PC-3 (cell line): ENCODE data around the gene TREML1. TPM values are rescaled to one million over a fixed set of nuclear protein-coding genes. Genes with fewer than 3 reads are reported as not detected.
A peak's percentile ranks its signal among the peaks of the same experiment; 100 is the strongest.

ENCODE experiments used
- ATAC-seq: fragments of 200-7000 bp; cut with Tn5 transposase; 2 replicates; pipeline ENCODE4 v1.9.1; 2020; ENCODE audit warnings: mild to moderate bottlenecking, moderate library complexity
- BruUV-seq: library from RNA; stranded (reverse); fragments of 400-500 nt; replicated peaks from 2 replicates; lab custom pipeline; 2021; lab: Mats Ljungman, UMichigan
- CTCF ChIA-PET: fragments of 300-600 bp; sonication (Branson Sonifier 250); formaldehyde crosslinking; loops from one replicate; lab custom pipeline; 2022; ENCODE audit warnings: antibody characterized with exemption; lab: Charles Lee
- POLR2A ChIA-PET: fragments of 300-600 bp; sonication (Branson Sonifier 250); formaldehyde crosslinking; loops from one replicate; lab custom pipeline; 2022; ENCODE audit warnings: antibody characterized with exemption; ENCODE audit not compliant: unreplicated experiment; lab: Charles Lee
- DNase-seq: peaks from one replicate; pipeline ENCODE4 v3.0.0-alpha.2; 2015
- H2AFZ ChIP-seq: fragments of 300-600 bp; sonication (generic); 2 replicates; pipeline ENCODE4 v1.6.0; 2016; ENCODE audit warnings: antibody characterized with exemption, low read length
- H3F3A ChIP-seq: fragments of 300-600 bp; sonication (generic); one replicate; pipeline ENCODE4 v1.6.0; 2017; ENCODE audit warnings: antibody characterized with exemption, low read length, control low read depth, mild to moderate bottlenecking; ENCODE audit not compliant: unreplicated experiment
- H3K27ac ChIP-seq: fragments of 300-600 bp; sonication (generic); 2 replicates; pipeline ENCODE4 v1.5.1; 2016; ENCODE audit warnings: mild to moderate bottlenecking, low read length
- H3K27me3 ChIP-seq: fragments of 300-600 bp; sonication (generic); 2 replicates; pipeline ENCODE4 v1.6.1; 2016; ENCODE audit warnings: low read length, mixed read lengths
- H3K36me3 ChIP-seq: fragments of 300-600 bp; sonication (generic); 2 replicates; pipeline ENCODE4 v1.6.1; 2016; ENCODE audit warnings: low read depth, mixed run types, low read length, mixed read lengths
- H3K4me1 ChIP-seq: fragments of 300-600 bp; sonication (generic); 2 replicates; pipeline ENCODE4 v1.5.1; 2016; ENCODE audit warnings: low read length; ENCODE audit not compliant: insufficient read depth
- H3K4me2 ChIP-seq: fragments of 300-600 bp; sonication (generic); 2 replicates; pipeline ENCODE4 v1.6.0; 2016; ENCODE audit warnings: low read length
- H3K4me3 ChIP-seq: fragments of 300-600 bp; sonication (generic); 2 replicates; pipeline ENCODE4 v1.5.1; 2016; ENCODE audit warnings: mild to moderate bottlenecking, low read length, mixed read lengths
- H3K79me2 ChIP-seq: fragments of 300-600 bp; sonication (generic); 2 replicates; pipeline ENCODE4 v1.6.1; 2017; ENCODE audit warnings: low read length, mixed read lengths
- H3K9ac ChIP-seq: fragments of 300-600 bp; sonication (generic); 2 replicates; pipeline ENCODE4 v1.6.0; 2016; ENCODE audit warnings: mild to moderate bottlenecking, low read length
- H3K9me2 ChIP-seq: fragments of 300-600 bp; sonication (generic); replicated peaks from 2 replicates; pipeline ENCODE4 v1.6.1; 2016; ENCODE audit warnings: mixed run types, low read length, mixed read lengths
- H3K9me3 ChIP-seq: fragments of 300-600 bp; sonication (generic); 2 replicates; pipeline ENCODE4 v1.6.1; 2016; ENCODE audit warnings: low read length, mixed read lengths
- H4K20me1 ChIP-seq: fragments of 300-600 bp; sonication (generic); 2 replicates; pipeline ENCODE4 v1.6.1; 2016; ENCODE audit warnings: low read length, mixed read lengths
- CTCF ChIP-seq: fragments of 300-600 bp; sonication (generic); conservative IDR thresholded peaks from 2 replicates; pipeline ENCODE4 v1.5.1; 2017; ENCODE audit warnings: antibody characterized with exemption, low read depth, mild to moderate bottlenecking, low read length
- EZH2 ChIP-seq: fragments of 300-600 bp; sonication (generic); IDR thresholded peaks from one replicate; pipeline ENCODE4 v1.6.1; 2017; ENCODE audit warnings: antibody characterized with exemption, mild to moderate bottlenecking, low read length; ENCODE audit not compliant: unreplicated experiment
- EZH2phosphoT487 ChIP-seq: fragments of 300-600 bp; sonication (generic); IDR thresholded peaks from 2 replicates; pipeline ENCODE4 v1.6.1; 2018; ENCODE audit warnings: mild to moderate bottlenecking, antibody characterized with exemption, low read length, borderline replicate concordance
- intact Hi-C: fragments of 100-400 bp; cut with micrococcal nuclease; formaldehyde crosslinking; loops from 2 replicates; pipeline ENCODE4 v1.9.0; 2023
- total RNA-seq: library from RNA; depleted of rRNA; stranded (reverse); fragments of >200 nt; gene quantifications from 2 replicates; pipeline ENCODE4 v1.2.3, GENCODE V29; 2014

The TREML1 gene
- total RNA-seq, 1 experiment from 2014 or later = not detected

- BruUV-seq = no TSS peak
- POLR2A ChIA-PET = no interaction called here
- peak; percentile 62 for DNase-seq
Observed at GRCh38 chr6:41182069-41183034, 28.2 kb upstream of the TREML1 start.

GRCh38 chr6:41181566-41181965 lies 27.4 kb upstream of the TREML1 start:
- intact Hi-C loops = no loop called here
- TF ChIP-seq EZH2phosphoT487 (no peak), CTCF (no peak), EZH2 (no peak)
- no TSS peak for BruUV-seq
- POLR2A ChIA-PET = no interaction called here
- CTCF ChIA-PET = interaction anchor here (0.5 kb wide), 1 partner anchor 123 kb away, joined by 4 read pairs; no protein-coding TSS in a partner anchor
- Histone ChIP-seq H3K9me3 (no peaks in the 10 kb centered on the region), H3K9me2 (no peaks in the 10 kb centered on the region), H3K4me3 (no peak overlapping the region), H3K4me2 (no peak overlapping the region), H3K4me1 (no peaks in the 10 kb centered on the region), H2AFZ (no peak overlapping the region), H3K27ac (no peak overlapping the region), H3K27me3 (peaks cover 42% of the 10 kb centered on the region), H3K36me3 (no peaks in the 10 kb centered on the region), H3K9ac (no peak overlapping the region), H3F3A (no peaks in the 10 kb centered on the region), H4K20me1 (no peaks in the 10 kb centered on the region), H3K79me2 (no peaks in the 10 kb centered on the region)
- DNase-seq (no peak), ATAC-seq (no peak)

More at GRCh38 chr6:41182069-41183034, 28.2 kb upstream of the TREML1 start:
- H3K9ac ChIP-seq = no peak overlapping the region
- H3K79me2 ChIP-seq = no peaks in the 10 kb centered on the region
- H3K4me3 ChIP-seq = no peak overlapping the region
- H3K9me2 ChIP-seq = no peaks in the 10 kb centered on the region
- TF ChIP-seq CTCF = peak; percentile 71
- TF ChIP-seq EZH2 = no peak
- H3K4me2 ChIP-seq = no peak overlapping the region
- H3K4me1 ChIP-seq = no peaks in the 10 kb centered on the region
- H3F3A ChIP-seq = no peaks in the 10 kb centered on the region
- intact Hi-C loops = loop anchor here (2.0 kb wide), 2 partner anchors 90 to 136 kb away; no protein-coding TSS in a partner anchor
- H3K27ac ChIP-seq = no peak overlapping the region
- H3K27me3 ChIP-seq = peaks cover 40% of the 10 kb centered on the region
- peak; percentile 98 for ATAC-seq
- no peaks in the 10 kb centered on the region for H3K36me3 ChIP-seq
- H3K9me3 ChIP-seq = no peaks in the 10 kb centered on the region
- no peak overlapping the region for H2AFZ ChIP-seq
- CTCF ChIA-PET = no interaction called here
- no peaks in the 10 kb centered on the region for H4K20me1 ChIP-seq

- no peaks in the 10 kb centered on the region for H4K20me1 ChIP-seq
- TF ChIP-seq CTCF (no peak), EZH2 (no peak), EZH2phosphoT487 (no peak)
- no peak overlapping the region for H3K27ac ChIP-seq
- no peaks in the 10 kb centered on the region for H3K79me2 ChIP-seq
- no peaks in the 10 kb centered on the region for H3K4me1 ChIP-seq
- CTCF ChIA-PET = no interaction called here
- intact Hi-C loops = no loop called here
- no peaks in the 10 kb centered on the region for H3F3A ChIP-seq
- POLR2A ChIA-PET = no interaction called here
- BruUV-seq = no TSS peak
- ATAC-seq = no peak
- no peak for DNase-seq
- no peak overlapping the region for H3K9ac ChIP-seq
- no peaks in the 10 kb centered on the region for H3K36me3 ChIP-seq
- H2AFZ ChIP-seq = no peak overlapping the region
- no peak overlapping the region for H3K4me3 ChIP-seq
- H3K9me3 ChIP-seq = no peaks in the 10 kb centered on the region
- no peak overlapping the region for H3K4me2 ChIP-seq
- peaks cover 37% of the 10 kb centered on the region for H3K27me3 ChIP-seq
- H3K9me2 ChIP-seq = no peaks in the 10 kb centered on the region
Observed at GRCh38 chr6:41179163-41179562, 25.0 kb upstream of the TREML1 start.
